ENCODE measurements around the gene PAQR4.

Gene PAQR4

GRCh38 chr16:3022684-3023414 lies 53.7 kb downstream of the PAQR4 start:
- peak; percentile 54 for DNase-seq (ENCODE audit: low read depth)
- no peak for TF ChIP-seq CTCF (conservative IDR thresholded peaks at IDR 0.05; ENCODE audit: low read depth, low read length)
- peak overlapping the region; percentile 87 for H3K4me3 ChIP-seq (ENCODE audit: low read depth, low read length)
